Umbilical cord (tissue), 2 donors: ENCODE measurements around the gene UNC5C. TPM values are rescaled to one million over a fixed set of nuclear protein-coding genes. Genes with fewer than 3 reads are reported as not detected.

ENCODE experiments used
- DNase-seq: peaks from one replicate; pipeline ENCODE4 v3.0.0-alpha.2; 2015; ENCODE audit warnings: low spot score
- total RNA-seq: library from RNA; depleted of rRNA; stranded (reverse); fragments of >200 nt; gene quantifications from one replicate; pipeline ENCODE4 v1.2.3, GENCODE V29; 2014; ENCODE audit warnings: low replicate concordance; ENCODE audit not compliant: insufficient read depth

UNC5C gene
- total RNA-seq, 1 donor from 2014 or later = 4.6 TPM

- DNase-seq = no peak
Measured at GRCh38 chr4:95268819-95269565, 279.8 kb downstream of the UNC5C start.

GRCh38 chr4:95267081-95267480 is 281.7 kb downstream of the UNC5C start:
- no peak for DNase-seq

- DNase-seq = no peak
Measured at GRCh38 chr4:95265814-95266740, 282.7 kb downstream of the UNC5C start.

- DNase-seq = no peak
Measured at GRCh38 chr4:95264843-95265242, 283.9 kb downstream of the UNC5C start.

GRCh38 chr4:95263960-95264359 is 284.8 kb downstream of the UNC5C start:
- DNase-seq = no peak

GRCh38 chr4:95263391-95263790 is 285.4 kb downstream of the UNC5C start:
- DNase-seq = no peak

GRCh38 chr4:95256108-95256835 is 292.5 kb downstream of the UNC5C start:
- no peak for DNase-seq

GRCh38 chr4:95255396-95256107 is 293.2 kb downstream of the UNC5C start:
- no peak for DNase-seq

GRCh38 chr4:95251568-95251967 is 297.2 kb downstream of the UNC5C start:
- DNase-seq = no peak

- peak; percentile 67 for DNase-seq
Measured at GRCh38 chr4:95250544-95251137, 298.1 kb downstream of the UNC5C start.

GRCh38 chr4:95249426-95250021 is 299.2 kb downstream of the UNC5C start:
- DNase-seq = no peak

GRCh38 chr4:95248720-95249425 is 299.9 kb downstream of the UNC5C start:
- DNase-seq = no peak

GRCh38 chr4:95243892-95244291 is 304.9 kb downstream of the UNC5C start:
- no peak for DNase-seq

GRCh38 chr4:95238554-95238953 is 310.2 kb downstream of the UNC5C start:
- DNase-seq = no peak

- no peak for DNase-seq
Measured at GRCh38 chr4:95232358-95233156, 316.2 kb downstream of the UNC5C start.

- no peak for DNase-seq
Measured at GRCh38 chr4:95231681-95232080, 317.1 kb downstream of the UNC5C start.

GRCh38 chr4:95225849-95226248 is 322.9 kb downstream of the UNC5C start:
- DNase-seq = no peak

GRCh38 chr4:95224402-95224801 is 324.4 kb downstream of the UNC5C start:
- DNase-seq = no peak
